K562 (cell line): Measurements from ENCODE around the gene MRPL40. TPM values are rescaled to one million over a fixed set of nuclear protein-coding genes. Genes with fewer than 3 reads are reported as not detected.

Experiments
- ATAC-seq: fragments of 200-7000 bp; cut with Tn5 transposase; 3 replicates; pipeline ENCODE4 v1.9.1; 2020; ENCODE audit warnings: moderate library complexity
- BruUV-seq: library from RNA; stranded (reverse); fragments of 400-500 nt; replicated peaks from 2 replicates; lab custom pipeline; 2021; lab: Mats Ljungman, UMichigan
- CTCF ChIA-PET: fragments of 300-600 bp; formaldehyde crosslinking; extraction: SDS; loops from one replicate; lab custom pipeline; 2021; ENCODE audit warnings: low intra/inter-chr PET ratio; lab: Yijun Ruan, JAX
- POLR2A ChIA-PET: fragments of 300-600, 350-650 bp; sonication (Branson Sonifier 250); formaldehyde crosslinking; extraction: SDS; loops from one replicate; lab custom pipeline; 2021; ENCODE audit warnings: antibody characterized with exemption, inconsistent platforms; lab: Yijun Ruan, JAX
- DNase-seq, 4 experiments: peaks; one replicate each; pipeline versions ENCODE4 v3.0.0 to v3.0.0-alpha.2; 2011 to 2018; ENCODE audit warnings: low spot score in 3 of 4, mixed read lengths in 3 of 4; ENCODE audit errors: extremely low read depth in 1 of 4
- FAIRE-seq: peaks from 2 replicates; lab custom pipeline; 2011; peaks lifted over from hg19 to GRCh38; lab: Jason Lieb, UNC
- H2AFZ ChIP-seq: 2 replicates; pipeline ENCODE4 v1.6.0; 2011; ENCODE audit warnings: low read depth, low read length, control low read depth, inconsistent platforms
- H3K27ac ChIP-seq: fragments of 200-600 bp; 3 replicates; pipeline ENCODE4 v1.8.0; 2011; ENCODE audit warnings: low read depth, mild to moderate bottlenecking, control low read depth, inconsistent platforms, low read length, moderate library complexity, mixed read lengths; ENCODE audit errors: extremely low read depth
- H3K27me3 ChIP-seq, 2 experiments: fragments of 300-600 bp in 1 of 2; 2 replicates in 1 of 2; 3 replicates in 1 of 2; pipeline versions ENCODE4 v1.6.0 to v1.8.0; 2011; ENCODE audit warnings: inconsistent platforms in 2 of 2, low read length in 2 of 2, mild to moderate bottlenecking in 1 of 2, mixed read lengths in 1 of 2, moderate library complexity in 1 of 2; ENCODE audit not compliant: control insufficient read depth in 2 of 2, insufficient read depth in 2 of 2
- H3K36me3 ChIP-seq: fragments of 300-600 bp; 3 replicates; pipeline ENCODE4 v1.8.0; 2011; ENCODE audit warnings: mild to moderate bottlenecking, low read length, inconsistent platforms; ENCODE audit not compliant: control insufficient read depth, insufficient read depth
- H3K4me1 ChIP-seq, 2 experiments: fragments of 200-600 bp in 1 of 2; replicated peaks in 1 of 2; 2 replicates in 1 of 2; 3 replicates in 1 of 2; pipeline versions ENCODE4 v1.5.1 to v1.8.0; 2011; ENCODE audit warnings: inconsistent platforms in 2 of 2, low read length in 2 of 2, mild to moderate bottlenecking in 1 of 2, mixed read lengths in 1 of 2, moderate library complexity in 1 of 2; ENCODE audit not compliant: control insufficient read depth in 2 of 2, insufficient read depth in 2 of 2
- H3K4me2 ChIP-seq: 2 replicates; pipeline ENCODE4 v1.6.1; 2011; ENCODE audit warnings: low read length, control low read depth, inconsistent platforms, mixed read lengths; ENCODE audit not compliant: insufficient read depth
- H3K4me3 ChIP-seq: fragments of 200-600 bp; sonication (generic), shearing (Covaris generic); 2 replicates; pipeline ENCODE4 v1.5.1; 2016; ENCODE audit warnings: control low read depth, inconsistent platforms
- H3K79me2 ChIP-seq: fragments of 200-600 bp; 3 replicates; pipeline ENCODE4 v1.8.0; 2011; ENCODE audit warnings: low read length, inconsistent platforms; ENCODE audit not compliant: control insufficient read depth, insufficient read depth
- H3K9ac ChIP-seq, 2 experiments: 2 replicates each; pipeline versions ENCODE4 v1.6.0 to v1.6.1; 2011; ENCODE audit warnings: low read depth in 2 of 2, low read length in 2 of 2, control low read depth in 1 of 2, inconsistent platforms in 1 of 2, mild to moderate bottlenecking in 1 of 2, mixed read lengths in 1 of 2; ENCODE audit not compliant: insufficient read depth in 1 of 2
- H3K9me1 ChIP-seq: one replicate; pipeline ENCODE4 v1.6.0; 2011; ENCODE audit warnings: inconsistent platforms, mild to moderate bottlenecking, low read length, moderate library complexity; ENCODE audit not compliant: control insufficient read depth, insufficient read depth
- H3K9me3 ChIP-seq: replicated peaks from 2 replicates; pipeline ENCODE4 v1.5.1; 2011; ENCODE audit warnings: low read depth, low read length, inconsistent platforms; ENCODE audit not compliant: control insufficient read depth, insufficient read depth
- H4K20me1 ChIP-seq: replicated peaks from 2 replicates; pipeline ENCODE4 v1.6.1; 2011; ENCODE audit warnings: low read length, inconsistent platforms, mixed read lengths; ENCODE audit not compliant: control insufficient read depth, insufficient read depth
- DLX4 ChIP-seq: fragments of 250-450 bp; sonication (Bioruptor Pico); IDR thresholded peaks from 2 replicates; pipeline ENCODE4 v1.6.1; 2021; ENCODE audit warnings: mild to moderate bottlenecking
- ETV6 ChIP-seq, 3 experiments: fragments of 150-350 bp in 1 of 3; sonication (generic) in 1 of 3; formaldehyde crosslinking in 1 of 3; IDR thresholded peaks; 2 replicates each; pipeline versions ENCODE4 v1.6.1 to v1.8.0; 2014 to 2022; ENCODE audit warnings: borderline replicate concordance in 2 of 3, low read depth in 2 of 3, antibody characterized with exemption in 1 of 3, low read length in 1 of 3, mild to moderate bottlenecking in 1 of 3, missing genetic modification reagents in 1 of 3
- MTF1 ChIP-seq: fragments of 250-450 bp; sonication (Bioruptor Pico); IDR thresholded peaks from 2 replicates; pipeline ENCODE4 v1.9.0; 2021; ENCODE audit warnings: moderate library complexity, mild to moderate bottlenecking, inconsistent platforms, borderline replicate concordance
- SMAD1 ChIP-seq: fragments of 150-350 bp; IDR thresholded peaks from 2 replicates; pipeline ENCODE4 v1.6.1; 2014; ENCODE audit warnings: low read length, low read depth; ENCODE audit not compliant: partially characterized antibody
- WHSC1 ChIP-seq: IDR thresholded peaks from one replicate; pipeline ENCODE4 v1.6.1; 2012; ENCODE audit warnings: low read length, control low read depth, inconsistent platforms
- ZNF253 ChIP-seq: fragments of 250-450 bp; sonication (Bioruptor Pico); conservative IDR thresholded peaks from 2 replicates; pipeline ENCODE4 v1.6.1; 2021; ENCODE audit warnings: mild to moderate bottlenecking
- ZNF609 ChIP-seq: sonication (generic); formaldehyde crosslinking; IDR thresholded peaks from 2 replicates; pipeline ENCODE4 v1.8.1; 2023; ENCODE audit warnings: missing genetic modification reagents, mild to moderate bottlenecking, borderline replicate concordance
- ZNF785 ChIP-seq: fragments of 250-450 bp; sonication (Bioruptor Pico); IDR thresholded peaks from 2 replicates; pipeline ENCODE4 v1.4.0; 2020; ENCODE audit warnings: mild to moderate bottlenecking
- WGBS: fragments of 100-300 bp; shearing (Covaris generic); methylation state at CpG from one replicate; pipeline ENCODE4 v1.1.6; 2016; ENCODE audit warnings: low coverage, mixed read lengths; ENCODE audit not compliant: insufficient coverage; ENCODE audit errors: missing lambda C conversion rate; 5-methylcytosine and 5-hydroxymethylcytosine counted together
- in situ Hi-C: fragments of 300-500 bp; cut with MboI; formaldehyde crosslinking; loops from 4 replicates; pipeline ENCODE4 v1.15.0; 2018; ENCODE audit warnings: inconsistent platforms, mixed read lengths
- intact Hi-C: fragments of 100-400 bp; cut with micrococcal nuclease; formaldehyde crosslinking; loops from 2 replicates; pipeline ENCODE4 v1.14.2; 2022
- polyA plus RNA-seq, 8 experiments: library from polyadenylated mRNA; depleted of rRNA in 4 of 8; stranded (reverse) in 5 of 8; unstranded in 3 of 8; fragments of >200 nt; fragmentation: Nextera tagmentation in 2 of 8; fragmentation: Illumina TruSeq in 1 of 8; extraction: Ambion mirVana in 2 of 8; extraction: Trizol in 1 of 8; gene quantifications; 2 replicates each; pipeline versions ENCODE4 v1.2.1 to v1.2.3, GENCODE V29; 2011 to 2014; ENCODE audit warnings: inconsistent platforms in 1 of 8, missing spikeins in 1 of 8
- total RNA-seq, 7 experiments: library from RNA; depleted of rRNA in 6 of 7; stranded (reverse); fragments of >200 nt in 6 of 7; fragmentation: Illumina TruSeq in 2 of 7; extraction: Trizol in 2 of 7; gene quantifications; 2 replicates each; pipeline versions ENCODE4 v1.2.1 to v1.2.3, GENCODE V29; 2011 to 2021; ENCODE audit warnings: low replicate concordance in 1 of 7
- TF ChIP-seq, protein P1 (sequence below): sonication (generic); formaldehyde crosslinking; IDR thresholded peaks from 2 replicates; pipeline ENCODE4 v1.8.0; 2023; ENCODE audit warnings: missing genetic modification reagents, mild to moderate bottlenecking, borderline replicate concordance

MRPL40 gene
- total and polyA plus RNA-seq, 9 of the 15 experiments (the other 6 are each of a cell fraction or from before 2014, with no cell fraction given), result 132 to 652 (median 208) TPM

GRCh38 chr22:19466126-19466716 is 33.9 kb downstream of the MRPL40 start:
- no peak overlapping the region for H3K27ac ChIP-seq
- no peaks in the 10 kb centered on the region for H3K9me3 ChIP-seq
- H3K9ac ChIP-seq, result peak overlapping the region in 1 of 2 experiments; percentile 29; a peak in 2 of 4 replicates
- ATAC-seq, result no peak
- 92% methylated on average over 14 of the region's 14 CpGs for WGBS
- H2AFZ ChIP-seq, result no peak overlapping the region
- no peak overlapping the region for H3K4me3 ChIP-seq
- POLR2A ChIA-PET, result interaction anchor here (0.6 to 13.6 kb wide), 9 partner anchors 7 to 66 kb away, joined by 3 to 148 read pairs (median 11); partner anchors contain the start of genes C22orf39, CDC45 and UFD1
- H3K36me3 ChIP-seq, result peaks cover 100% of the 10 kb centered on the region
- no peaks in the 10 kb centered on the region for H3K4me1 ChIP-seq
- FAIRE-seq, result no peak
- no peaks in the 10 kb centered on the region for H3K27me3 ChIP-seq
- no peak overlapping the region for H3K4me2 ChIP-seq
- peaks cover 9% of the 10 kb centered on the region for H3K9me1 ChIP-seq
- CTCF ChIA-PET, result no interaction called here
- no peak for DNase-seq
- intact Hi-C loops (no loop called here), in situ Hi-C loops (no loop called here)
- BruUV-seq, result TSS peak; percentile 1
- no peaks in the 10 kb centered on the region for H3K79me2 ChIP-seq
- H4K20me1 ChIP-seq, result peaks cover 12% of the 10 kb centered on the region
- TF ChIP-seq WHSC1 (peak; percentile 74), ZNF785 (CRISPR knock-in tag) (no peak), DLX4 (CRISPR knock-in tag) (no peak), ETV6 (IDR thresholded peaks at IDR 0.05; ENCODE audit: borderline replicate concordance in 1 of 2, low read depth in 2 of 2, low read length in 1 of 2) (no peak), ETV6 (CRISPR knock-in tag; IDR thresholded peaks at IDR 0.05; ENCODE audit: borderline replicate concordance) (no peak), MTF1 (peak; percentile 9; the same call in 1 of the 2 replicates), ZNF253 (0 out of 2 replicates have a peak, but pooled peaks have one; percentile 9), SMAD1 (no peak), ZNF609 (0 out of 2 replicates have a peak, but pooled peaks have one; percentile 24)
- TF ChIP-seq, protein P1, sequence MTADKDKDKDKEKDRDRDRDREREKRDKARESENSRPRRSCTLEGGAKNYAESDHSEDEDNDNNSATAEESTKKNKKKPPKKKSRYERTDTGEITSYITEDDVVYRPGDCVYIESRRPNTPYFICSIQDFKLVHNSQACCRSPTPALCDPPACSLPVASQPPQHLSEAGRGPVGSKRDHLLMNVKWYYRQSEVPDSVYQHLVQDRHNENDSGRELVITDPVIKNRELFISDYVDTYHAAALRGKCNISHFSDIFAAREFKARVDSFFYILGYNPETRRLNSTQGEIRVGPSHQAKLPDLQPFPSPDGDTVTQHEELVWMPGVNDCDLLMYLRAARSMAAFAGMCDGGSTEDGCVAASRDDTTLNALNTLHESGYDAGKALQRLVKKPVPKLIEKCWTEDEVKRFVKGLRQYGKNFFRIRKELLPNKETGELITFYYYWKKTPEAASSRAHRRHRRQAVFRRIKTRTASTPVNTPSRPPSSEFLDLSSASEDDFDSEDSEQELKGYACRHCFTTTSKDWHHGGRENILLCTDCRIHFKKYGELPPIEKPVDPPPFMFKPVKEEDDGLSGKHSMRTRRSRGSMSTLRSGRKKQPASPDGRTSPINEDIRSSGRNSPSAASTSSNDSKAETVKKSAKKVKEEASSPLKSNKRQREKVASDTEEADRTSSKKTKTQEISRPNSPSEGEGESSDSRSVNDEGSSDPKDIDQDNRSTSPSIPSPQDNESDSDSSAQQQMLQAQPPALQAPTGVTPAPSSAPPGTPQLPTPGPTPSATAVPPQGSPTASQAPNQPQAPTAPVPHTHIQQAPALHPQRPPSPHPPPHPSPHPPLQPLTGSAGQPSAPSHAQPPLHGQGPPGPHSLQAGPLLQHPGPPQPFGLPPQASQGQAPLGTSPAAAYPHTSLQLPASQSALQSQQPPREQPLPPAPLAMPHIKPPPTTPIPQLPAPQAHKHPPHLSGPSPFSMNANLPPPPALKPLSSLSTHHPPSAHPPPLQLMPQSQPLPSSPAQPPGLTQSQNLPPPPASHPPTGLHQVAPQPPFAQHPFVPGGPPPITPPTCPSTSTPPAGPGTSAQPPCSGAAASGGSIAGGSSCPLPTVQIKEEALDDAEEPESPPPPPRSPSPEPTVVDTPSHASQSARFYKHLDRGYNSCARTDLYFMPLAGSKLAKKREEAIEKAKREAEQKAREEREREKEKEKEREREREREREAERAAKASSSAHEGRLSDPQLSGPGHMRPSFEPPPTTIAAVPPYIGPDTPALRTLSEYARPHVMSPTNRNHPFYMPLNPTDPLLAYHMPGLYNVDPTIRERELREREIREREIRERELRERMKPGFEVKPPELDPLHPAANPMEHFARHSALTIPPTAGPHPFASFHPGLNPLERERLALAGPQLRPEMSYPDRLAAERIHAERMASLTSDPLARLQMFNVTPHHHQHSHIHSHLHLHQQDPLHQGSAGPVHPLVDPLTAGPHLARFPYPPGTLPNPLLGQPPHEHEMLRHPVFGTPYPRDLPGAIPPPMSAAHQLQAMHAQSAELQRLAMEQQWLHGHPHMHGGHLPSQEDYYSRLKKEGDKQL, result 0 out of 2 replicates have a peak, but pooled peaks have one; percentile 42
